ENCODE data around the gene ABHD12B.

The ABHD12B gene, protein sequence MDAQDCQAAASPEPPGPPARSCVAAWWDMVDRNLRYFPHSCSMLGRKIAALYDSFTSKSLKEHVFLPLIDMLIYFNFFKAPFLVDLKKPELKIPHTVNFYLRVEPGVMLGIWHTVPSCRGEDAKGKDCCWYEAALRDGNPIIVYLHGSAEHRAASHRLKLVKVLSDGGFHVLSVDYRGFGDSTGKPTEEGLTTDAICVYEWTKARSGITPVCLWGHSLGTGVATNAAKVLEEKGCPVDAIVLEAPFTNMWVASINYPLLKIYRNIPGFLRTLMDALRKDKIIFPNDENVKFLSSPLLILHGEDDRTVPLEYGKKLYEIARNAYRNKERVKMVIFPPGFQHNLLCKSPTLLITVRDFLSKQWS

DNA sequence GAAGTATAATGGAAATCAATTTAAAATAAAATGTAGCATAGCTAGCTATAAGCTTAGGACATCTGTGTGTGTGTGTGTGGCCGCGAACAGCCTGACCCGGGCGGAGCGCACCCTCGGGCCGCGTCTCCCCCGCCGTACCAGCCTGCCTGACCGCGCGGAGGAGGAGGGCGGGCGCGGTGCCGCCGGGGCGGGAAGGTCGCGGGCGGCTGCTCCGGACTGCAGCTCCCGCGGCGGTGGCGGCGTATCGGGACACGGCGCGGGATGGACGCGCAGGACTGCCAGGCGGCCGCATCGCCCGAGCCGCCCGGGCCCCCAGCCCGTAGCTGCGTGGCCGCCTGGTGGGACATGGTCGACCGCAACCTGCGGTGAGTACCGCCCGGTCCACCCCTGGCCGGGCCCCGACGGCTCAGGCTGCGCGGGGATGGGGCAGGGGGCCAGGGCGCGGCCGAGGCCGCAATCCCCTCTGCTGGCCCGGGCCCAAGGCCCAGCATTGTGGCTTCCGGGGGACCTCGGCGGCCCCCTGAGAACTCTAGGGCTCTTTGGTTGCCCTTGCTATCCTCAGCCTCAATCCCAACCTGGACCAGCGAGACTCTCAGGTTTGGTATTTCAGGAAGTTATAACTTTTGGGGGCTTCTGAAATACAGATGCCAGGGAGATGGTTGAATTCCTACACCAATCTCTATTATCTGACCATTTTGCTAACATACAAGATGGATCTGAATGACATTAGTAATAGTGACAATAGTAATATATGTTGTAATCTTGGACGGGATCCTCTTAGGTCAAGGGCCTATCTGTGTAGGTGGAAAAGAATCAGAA is at the start of gene ABHD12B:
Gene ABHD12B, plus strand, starts transcription at position 140 of the 819 bp plus-strand sequence. Its CDS starts 122 bp downstream, at position 262.
- DNase-seq (ENCODE audit: low spot score) = peak; percentile 58

DNA sequence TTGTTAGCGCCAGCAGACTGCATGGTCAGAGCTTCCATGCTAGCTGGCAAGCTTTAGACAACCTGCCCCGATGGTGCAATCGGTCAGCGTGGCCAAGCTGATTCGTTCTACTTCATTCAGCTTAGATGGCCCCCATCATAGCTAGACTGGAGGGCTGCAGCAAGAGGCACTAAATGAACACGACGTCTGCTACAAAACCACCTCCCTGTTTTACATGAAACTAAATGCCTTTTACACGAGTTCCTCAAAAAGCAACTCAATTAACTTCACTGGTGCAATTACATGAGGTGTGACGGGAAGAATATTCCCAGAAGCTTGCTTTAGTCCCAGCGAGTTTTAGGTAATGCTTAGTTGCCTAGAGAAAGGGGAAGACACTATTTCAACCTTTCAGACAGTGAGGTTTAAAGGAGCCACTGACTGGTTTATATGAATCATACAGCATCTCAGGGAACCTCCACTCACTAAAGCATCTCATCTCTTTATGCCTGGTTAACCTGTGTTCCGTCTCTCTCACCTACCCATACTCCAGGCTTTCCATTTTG is 49.3 kb upstream of the ABHD12B start:
- no peak for DNase-seq (ENCODE audit: low spot score)

DNA sequence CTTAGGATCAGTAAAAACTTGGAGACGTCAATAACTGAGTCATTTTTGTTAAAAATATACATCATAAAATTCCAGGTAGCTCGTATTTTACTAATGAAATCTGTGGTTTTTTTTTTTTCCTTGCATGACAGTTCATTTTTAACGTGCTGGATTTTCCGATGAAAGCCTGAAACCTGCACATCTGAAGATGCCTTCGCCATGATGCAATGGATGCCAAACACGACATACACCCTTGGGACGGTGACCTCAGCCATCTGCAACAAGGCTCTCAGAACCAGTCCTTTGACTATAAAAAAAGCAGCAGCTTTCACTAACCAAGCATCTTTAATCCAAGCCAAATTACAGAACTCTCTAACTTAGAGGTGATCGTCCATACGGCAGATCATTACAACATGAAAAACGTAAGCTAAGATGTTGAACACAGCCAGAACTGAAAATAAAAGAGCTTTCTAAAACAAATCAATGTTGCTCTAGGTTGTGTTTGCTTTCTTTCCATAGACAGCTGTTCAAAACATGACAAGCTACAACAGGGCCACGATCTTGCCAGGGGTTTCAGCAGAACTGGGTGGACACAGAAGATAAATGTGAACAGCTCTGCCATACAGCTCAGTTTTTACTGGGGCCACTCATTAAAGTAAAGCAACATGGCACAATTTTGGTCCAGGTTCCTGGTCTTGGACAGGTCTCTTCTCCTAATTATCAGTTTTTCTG is 48.6 kb upstream of the ABHD12B start:
- no peak for DNase-seq (ENCODE audit: low spot score)

DNA sequence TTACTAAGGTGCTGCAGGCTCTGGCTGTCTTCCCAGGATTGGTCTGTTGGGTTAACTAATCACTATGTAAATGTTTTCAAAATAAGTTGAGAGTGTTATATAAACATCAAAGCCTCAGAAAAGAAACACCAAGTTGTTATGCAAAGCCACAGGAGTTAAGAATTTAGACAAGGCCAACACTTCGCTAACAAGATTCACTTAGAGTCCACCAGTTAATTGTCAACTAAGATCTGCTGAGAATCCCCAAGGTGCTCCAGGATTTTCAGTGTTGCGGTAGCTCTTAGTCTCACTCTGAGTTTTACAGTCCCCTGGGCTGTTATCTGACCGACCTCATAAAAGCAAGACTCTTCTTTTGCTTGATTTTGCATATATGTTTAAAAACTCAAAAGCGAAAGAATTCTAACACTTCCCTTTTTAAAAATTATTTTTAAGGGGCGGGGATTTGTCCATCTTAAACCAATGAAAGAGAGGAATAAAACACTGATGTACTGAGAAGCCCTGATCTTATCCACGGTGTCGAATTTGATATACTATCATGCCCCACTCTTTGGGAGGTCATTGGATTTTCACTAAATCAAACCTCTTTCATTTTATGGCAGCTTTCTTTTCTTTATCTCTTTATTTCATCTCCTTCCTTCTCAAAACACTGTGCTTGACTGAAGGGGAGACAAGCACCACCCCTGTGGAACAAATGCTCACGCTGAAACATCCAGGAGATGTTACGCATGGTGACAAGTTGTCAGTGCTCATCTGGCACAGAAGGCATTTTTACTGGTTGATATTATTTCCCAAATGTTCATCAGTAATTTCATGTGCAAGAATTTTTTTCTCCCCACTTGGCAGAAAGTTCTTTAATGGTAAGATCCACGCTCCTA is 47.9 kb upstream of the ABHD12B start:
- no peak for DNase-seq (ENCODE audit: low spot score)

DNA sequence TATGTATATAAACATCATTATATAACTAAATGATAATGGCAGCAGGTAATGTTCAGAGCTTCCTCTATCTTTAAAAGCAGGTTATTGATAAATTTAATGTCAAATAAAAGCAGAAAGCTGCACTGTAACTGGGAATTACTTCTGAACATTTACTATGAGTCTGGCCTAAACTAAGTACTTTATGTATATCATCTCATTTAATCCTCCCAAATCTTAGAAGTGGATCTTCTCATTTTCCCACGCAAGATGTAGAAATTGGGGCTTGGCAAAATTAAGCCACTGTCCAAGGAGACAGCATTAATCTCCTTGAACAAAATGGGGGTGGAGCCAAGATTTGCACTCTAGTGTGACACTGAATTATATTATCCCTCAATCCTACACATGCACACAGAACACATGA is 46.5 kb upstream of the ABHD12B start:
- no peak for DNase-seq (ENCODE audit: low spot score)

GRCh38 chr14:50826681-50827080 is 45.2 kb upstream of the ABHD12B start:
- DNase-seq (ENCODE audit: low spot score) = no peak

DNA sequence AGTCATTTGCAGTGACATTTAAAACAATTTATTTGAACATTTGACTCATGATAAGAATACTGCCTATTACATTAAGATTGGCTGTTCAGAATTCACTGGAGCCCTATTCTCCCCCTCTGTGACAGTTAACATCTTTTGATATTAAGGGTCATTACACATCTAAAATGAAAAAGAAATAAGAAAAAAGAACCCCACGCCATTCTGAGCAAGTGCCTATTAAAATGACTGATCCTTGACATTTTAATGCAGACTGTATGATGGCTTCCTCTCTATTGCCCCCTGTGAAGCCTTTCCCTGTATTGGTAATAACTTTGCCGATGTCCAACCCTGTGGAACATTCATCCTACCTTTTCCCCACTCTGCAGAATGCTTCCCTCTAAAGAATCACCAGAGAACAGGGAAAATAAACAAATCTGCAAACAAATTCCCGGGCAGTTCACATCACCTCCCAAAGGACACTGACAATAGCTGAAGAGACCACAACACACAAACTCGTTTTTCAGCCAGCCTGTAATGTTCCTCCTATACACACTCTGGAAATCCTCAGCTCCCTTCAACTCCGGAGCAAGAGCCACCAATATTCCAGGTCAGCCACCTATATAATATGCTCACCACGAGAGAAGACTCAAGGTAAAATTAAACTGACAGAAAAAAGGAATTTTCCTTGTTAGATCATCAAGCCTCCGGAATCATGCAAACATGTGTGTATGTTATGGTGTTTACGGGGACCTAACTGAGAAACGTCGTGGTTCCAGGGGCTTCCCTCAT is 42.9 kb upstream of the ABHD12B start:
- DNase-seq (ENCODE audit: low spot score) = no peak

DNA sequence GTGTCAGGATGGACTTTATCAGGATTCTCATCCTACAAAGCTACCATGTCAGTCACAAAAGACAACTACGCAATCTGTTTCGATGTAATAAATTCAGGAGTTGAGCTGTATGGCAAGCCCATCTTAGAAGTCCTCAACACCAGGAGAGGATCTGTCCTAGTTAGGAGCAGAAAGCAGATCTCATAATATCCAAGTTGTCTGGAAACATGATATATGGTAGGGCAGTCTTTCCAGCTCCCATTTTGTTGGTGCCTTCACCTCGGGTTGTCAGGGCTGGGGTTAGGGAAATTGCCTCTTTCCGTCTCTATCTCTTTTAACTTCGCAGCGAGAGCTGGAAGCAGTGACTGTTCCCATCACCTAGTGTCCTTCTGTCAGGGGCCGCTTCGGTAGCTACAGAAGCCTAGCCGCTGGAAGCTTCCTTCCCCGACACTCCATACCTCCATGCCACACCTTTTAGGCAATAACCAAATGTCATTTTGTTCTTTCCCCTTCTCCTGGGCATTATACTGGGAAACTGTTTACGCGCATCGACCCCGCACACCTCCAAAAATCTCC is 42.3 kb upstream of the ABHD12B start:
- no peak for DNase-seq (ENCODE audit: low spot score)

DNA sequence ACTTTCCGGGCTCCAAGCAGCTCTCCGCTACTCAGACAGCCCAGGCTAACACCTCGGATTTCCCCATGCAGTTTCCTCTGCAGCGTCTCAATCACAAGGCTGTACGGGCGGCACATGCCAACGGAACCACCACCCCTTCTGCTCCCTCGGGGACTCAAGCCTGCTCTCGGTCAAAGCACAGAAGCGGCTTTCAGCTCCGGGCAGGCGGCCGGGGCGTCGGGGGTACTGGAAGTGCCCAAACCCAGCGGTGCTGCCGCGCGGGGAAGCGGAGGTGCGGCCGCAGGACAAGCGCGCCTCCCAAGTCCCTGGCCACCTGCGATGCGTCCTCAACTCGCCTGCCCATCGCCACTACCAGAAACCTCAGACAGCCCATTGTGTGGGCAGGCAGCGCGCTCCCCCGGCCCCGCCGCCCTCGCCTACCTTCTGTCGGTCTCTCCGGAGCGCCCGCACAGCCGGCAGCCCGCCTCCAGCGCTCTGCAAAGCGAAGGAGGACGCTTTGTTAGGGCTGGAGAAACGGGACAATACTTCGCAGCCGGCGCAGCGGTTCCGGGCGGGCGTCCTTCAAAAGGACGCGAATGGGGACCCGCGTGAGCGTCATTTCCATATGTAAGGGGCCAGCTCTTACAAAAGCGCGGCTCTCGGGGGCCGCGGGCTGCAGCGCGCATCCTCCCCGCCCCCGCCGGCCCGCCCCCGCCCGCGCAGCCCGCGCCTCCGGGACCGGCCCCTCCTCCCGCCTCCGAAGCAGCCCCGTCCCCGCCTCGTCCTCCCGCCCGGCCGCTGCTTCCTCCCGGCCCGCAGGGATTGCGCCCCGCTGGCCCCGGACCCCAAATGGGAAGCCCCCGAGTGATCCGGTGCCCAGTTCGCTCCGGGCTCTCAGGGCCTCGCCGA is 41.6 kb upstream of the ABHD12B start:
- peak; percentile 80 for DNase-seq (ENCODE audit: low spot score)

GRCh38 chr14:50830932-50831725 is 40.7 kb upstream of the ABHD12B start, which contains the start of gene NIN:
Gene NIN (minus strand): TSS chr14:50831162. CDS start chr14:50822056, 9,106 bp downstream.
- DNase-seq (ENCODE audit: low spot score) = peak; percentile 86

DNA sequence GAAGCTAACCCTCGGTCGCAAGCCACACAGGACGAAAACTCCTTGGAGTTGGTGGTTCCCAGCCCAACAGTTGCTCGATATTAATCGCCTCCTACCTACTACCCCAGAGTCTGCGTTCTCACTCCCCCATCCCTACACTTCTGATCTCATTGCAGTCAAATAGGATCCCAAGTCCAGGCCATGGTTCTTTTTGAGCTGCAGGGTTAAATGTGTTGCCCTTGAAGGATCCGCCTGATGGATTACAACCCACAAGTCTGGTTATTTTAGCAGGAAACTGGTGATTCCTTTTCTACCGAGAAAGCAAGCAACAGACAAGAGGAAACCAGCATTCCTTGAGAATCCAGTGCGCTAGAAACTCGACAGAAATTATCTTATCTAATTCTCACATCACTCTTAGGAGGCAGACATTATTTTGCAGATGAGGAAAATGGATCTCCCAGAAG is 40.1 kb upstream of the ABHD12B start:
- DNase-seq (ENCODE audit: low spot score) = no peak

DNA sequence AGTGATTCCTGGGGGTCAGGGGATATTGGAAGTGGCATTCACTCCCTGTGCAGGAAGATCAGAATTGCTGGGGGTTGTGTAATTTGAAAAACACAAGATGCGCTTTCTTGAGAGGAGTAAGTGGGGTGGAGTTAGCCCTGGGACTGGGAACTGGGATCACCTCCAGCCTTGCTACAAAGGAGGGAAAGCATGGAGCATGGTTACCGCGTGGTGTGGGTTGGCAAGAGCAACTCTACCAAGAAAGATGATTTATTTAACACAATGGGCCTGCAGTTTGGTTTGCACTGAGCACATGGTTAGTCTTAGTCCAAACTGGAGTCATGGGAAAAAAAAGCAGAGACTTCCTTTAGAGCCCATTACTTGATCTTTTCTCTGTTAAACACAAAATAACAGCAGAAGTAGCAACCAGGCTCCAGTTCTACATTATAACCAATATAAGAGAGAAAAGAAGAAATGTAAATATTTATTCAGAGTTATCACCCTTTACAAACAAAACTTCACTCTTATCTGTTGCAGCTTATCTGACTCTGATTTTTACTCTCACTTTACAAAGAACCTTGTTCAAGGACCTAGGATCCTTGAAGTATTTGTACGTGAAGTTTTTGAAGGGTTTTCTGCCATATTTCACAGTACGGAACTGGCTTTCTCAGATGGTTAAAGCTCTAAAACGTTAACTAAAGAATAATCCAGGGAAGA is 38.8 kb upstream of the ABHD12B start:
- no peak for DNase-seq (ENCODE audit: low spot score)

GRCh38 chr14:50834802-50835276 is 37.0 kb upstream of the ABHD12B start:
- DNase-seq (ENCODE audit: low spot score) = no peak

DNA sequence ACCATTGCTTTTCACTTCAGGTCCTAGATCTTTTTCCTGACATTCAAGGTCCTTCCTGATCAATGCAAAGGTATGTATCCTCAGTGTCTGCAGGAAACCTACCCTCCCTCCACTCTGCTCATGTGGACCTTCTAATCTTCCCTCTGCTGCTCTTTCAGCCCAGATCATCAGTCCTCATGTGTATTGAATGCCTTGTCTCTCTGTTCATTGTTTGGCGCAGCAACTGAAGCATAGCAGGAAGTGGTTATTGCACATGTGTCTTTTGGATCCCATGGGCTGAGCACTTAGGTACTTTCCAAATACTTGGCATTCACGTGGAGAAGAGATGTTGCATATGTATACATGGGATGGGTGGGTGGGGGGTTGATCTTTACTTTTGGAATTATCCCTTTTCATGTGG is 36.6 kb upstream of the ABHD12B start:
- DNase-seq (ENCODE audit: low spot score) = no peak

DNA sequence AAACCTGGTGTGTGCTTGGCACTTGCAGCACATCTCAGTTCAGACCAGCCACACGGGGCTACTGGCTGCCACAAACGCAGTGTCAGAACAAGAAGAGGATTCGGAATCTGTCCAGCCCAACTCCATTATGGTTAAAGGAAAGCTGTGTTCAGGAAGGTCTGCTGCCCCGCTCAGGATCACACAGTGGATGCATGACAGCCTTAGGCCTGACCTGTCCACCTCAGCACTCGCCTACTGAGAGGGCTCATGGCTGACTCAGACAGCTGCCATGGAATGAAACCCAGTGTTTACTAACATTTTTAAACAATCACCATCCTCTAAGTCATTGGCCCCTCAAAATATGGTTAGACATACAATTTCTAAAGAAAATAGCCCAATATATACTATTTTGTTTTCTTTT is 35.3 kb upstream of the ABHD12B start:
- DNase-seq (ENCODE audit: low spot score) = no peak

DNA sequence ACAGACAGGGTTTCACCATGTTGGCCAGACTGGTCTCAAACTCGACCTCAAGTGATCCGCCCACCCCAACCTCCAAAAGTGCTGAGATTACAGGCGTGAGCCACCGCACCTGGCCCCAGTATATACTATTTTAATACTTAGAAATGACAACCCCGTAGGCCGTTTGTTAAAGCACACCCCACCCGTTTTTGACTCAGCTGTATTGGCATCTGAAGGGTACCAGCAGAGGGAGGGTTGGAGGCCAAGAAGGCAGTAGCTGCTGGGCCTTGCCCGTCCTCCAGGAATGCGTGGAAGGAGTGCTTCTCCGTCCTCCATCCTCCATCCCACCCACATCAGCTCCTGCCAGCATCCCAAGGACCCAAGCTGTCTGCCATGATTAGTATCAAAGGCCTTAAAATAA is 34.6 kb upstream of the ABHD12B start:
- no peak for DNase-seq (ENCODE audit: low spot score)

- DNase-seq (ENCODE audit: low spot score) = no peak
These were observed 33.9 kb upstream of the ABHD12B start for GRCh38 chr14:50837850-50838470.

All from iPS-NIHi11 (cell line).